ENCODE measurements around the gene FERMT2.
"Not testable (repeated sequence)": the region's sequence is repeated elsewhere in the genome, so short reads cannot be mapped to it uniquely, and the experiment has no call there.

FERMT2 gene

GRCh38 chr14:52944254-52944653 is 6.6 kb downstream of the FERMT2 start:
- no peak for DNase-seq

- no peak for DNase-seq
Observed at GRCh38 chr14:52939427-52939826, 11.4 kb downstream of the FERMT2 start.

GRCh38 chr14:52937869-52938268 is 13.0 kb downstream of the FERMT2 start:
- DNase-seq, result no peak

GRCh38 chr14:52937306-52937705 is 13.5 kb downstream of the FERMT2 start:
- DNase-seq, result no peak

- no peak for DNase-seq
Observed at GRCh38 chr14:52936437-52936836, 14.4 kb downstream of the FERMT2 start.

GRCh38 chr14:52935833-52936232 is 15.0 kb downstream of the FERMT2 start:
- DNase-seq, result no peak

GRCh38 chr14:52934762-52935161 is 16.1 kb downstream of the FERMT2 start:
- DNase-seq, result no peak

- DNase-seq, result no peak
Observed at GRCh38 chr14:52929192-52929807, 21.6 kb downstream of the FERMT2 start.

GRCh38 chr14:52926953-52927352 is 23.9 kb downstream of the FERMT2 start:
- no peak for DNase-seq

- peak; percentile 5 for DNase-seq
Observed at GRCh38 chr14:52923902-52924575, 26.8 kb downstream of the FERMT2 start.

- no peak for DNase-seq
Observed at GRCh38 chr14:52922656-52923055, 28.2 kb downstream of the FERMT2 start.

GRCh38 chr14:52922059-52922458 is 28.8 kb downstream of the FERMT2 start:
- DNase-seq, result no peak

GRCh38 chr14:52920411-52920810 is 30.4 kb downstream of the FERMT2 start:
- DNase-seq, result not testable (repeated sequence)

- DNase-seq, result no peak
Observed at GRCh38 chr14:52919971-52920370, 30.9 kb downstream of the FERMT2 start.

- peak; percentile 76 for DNase-seq
Observed at GRCh38 chr14:52918486-52918885, 32.4 kb downstream of the FERMT2 start.

- DNase-seq, result peak; percentile 2
Observed at GRCh38 chr14:52917735-52918134, 33.1 kb downstream of the FERMT2 start.

GRCh38 chr14:52914295-52914694 is 36.6 kb downstream of the FERMT2 start:
- DNase-seq, result no peak

GRCh38 chr14:52913271-52913670 is 37.6 kb downstream of the FERMT2 start:
- DNase-seq, result no peak

- no peak for DNase-seq
Observed at GRCh38 chr14:52911904-52912303, 38.9 kb downstream of the FERMT2 start.

GRCh38 chr14:52910572-52910971 is 40.3 kb downstream of the FERMT2 start:
- no peak for DNase-seq

- DNase-seq, result no peak
Observed at GRCh38 chr14:52907949-52908348, 42.9 kb downstream of the FERMT2 start.

GRCh38 chr14:52906141-52906601 is 44.7 kb downstream of the FERMT2 start:
- DNase-seq, result no peak

GRCh38 chr14:52902971-52903619 is 47.8 kb downstream of the FERMT2 start:
- DNase-seq, result no peak

- no peak for DNase-seq
Observed at GRCh38 chr14:52901357-52901980, 49.4 kb downstream of the FERMT2 start.

All from CD4-positive, alpha-beta T cell treated with Interleukin-21 for 1 hour (primary cell).